B cell (primary cell): Measurements from ENCODE around the gene POU2AF2. TPM values are rescaled to one million over a fixed set of nuclear protein-coding genes. Genes with fewer than 3 reads are reported as not detected.

Source experiments
- ATAC-seq: fragments of 200-7000 bp; cut with Tn5 transposase; one replicate; pipeline ENCODE4 v1.10.0; 2021; ENCODE audit warnings: low read depth, mild to moderate bottlenecking, moderate number of reproducible peaks, moderate library complexity
- CTCF ChIA-PET: fragments of 350-600 bp; sonication (Branson Sonifier 250); formaldehyde crosslinking; loops from one replicate; lab custom pipeline; 2021; ENCODE audit warnings: antibody characterized with exemption, inconsistent platforms; lab: Charles Lee
- POLR2A ChIA-PET: fragments of 350-600 bp; sonication (Branson Sonifier 250); formaldehyde crosslinking; loops from one replicate; lab custom pipeline; 2021; ENCODE audit warnings: antibody characterized with exemption; lab: Charles Lee
- DNase-seq: peaks from one replicate; pipeline ENCODE4 v3.0.0; 2013
- H2AFZ ChIP-seq: 2 replicates; pipeline ENCODE4 v1.6.1; 2012; ENCODE audit warnings: mild to moderate bottlenecking, low read depth, low read length; ENCODE audit not compliant: insufficient read depth, poor library complexity, severe bottlenecking
- H3K27ac ChIP-seq, 2 donors: 1 replicate in 1 of 2; 2 replicates in 1 of 2; pipeline ENCODE4 v1.5.1; 2012 to 2013; ENCODE audit warnings: low read length in 2 of 2, mild to moderate bottlenecking in 2 of 2, moderate library complexity in 1 of 2
- H3K27me3 ChIP-seq, 4 experiments: fragments of 200-600 bp in 1 of 4; sonication (generic) in 1 of 4; replicated peaks in 1 of 4; 1 replicate in 2 of 4; 2 replicates in 2 of 4; pipeline versions ENCODE4 v1.6.1 to v1.7.0; 2013 to 2016; ENCODE audit warnings: low read length in 3 of 4, mild to moderate bottlenecking in 2 of 4, mixed read lengths in 1 of 4, moderate library complexity in 1 of 4; ENCODE audit not compliant: insufficient read depth in 4 of 4, control insufficient read depth in 3 of 4; ENCODE audit errors: control extremely low read depth in 1 of 4
- H3K36me3 ChIP-seq, 2 experiments: replicated peaks in 1 of 2; 1 replicate in 1 of 2; 2 replicates in 1 of 2; pipeline versions ENCODE4 v1.6.1 to v1.7.1; 2013; ENCODE audit warnings: low read length in 1 of 2; ENCODE audit not compliant: insufficient read depth in 2 of 2, control insufficient read depth in 1 of 2; ENCODE audit errors: control extremely low read depth in 1 of 2, extremely low read depth in 1 of 2
- H3K4me1 ChIP-seq, 2 donors: fragments of 200-600 bp in 1 of 2; sonication (generic) in 1 of 2; 1 replicate in 1 of 2; 2 replicates in 1 of 2; pipeline versions ENCODE4 v1.5.1 to v1.6.1; 2013 to 2017; ENCODE audit warnings: low read length in 2 of 2; ENCODE audit not compliant: control insufficient read depth in 2 of 2, insufficient read depth in 2 of 2
- H3K4me2 ChIP-seq: replicated peaks from 2 replicates; pipeline ENCODE3; 2012; ENCODE audit warnings: mild to moderate bottlenecking, low read depth, low read length; ENCODE audit not compliant: poor library complexity, severe bottlenecking
- H3K4me3 ChIP-seq, 5 experiments: fragments of 200-600 bp in 1 of 5; sonication (generic) in 1 of 5; 1 replicate in 3 of 5; 2 replicates in 2 of 5; pipeline versions ENCODE4 v1.5.1 to v1.7.0; 2011 to 2016; ENCODE audit warnings: low read length in 4 of 5, mild to moderate bottlenecking in 4 of 5, low read depth in 2 of 5, control low read depth in 1 of 5, moderate library complexity in 1 of 5; ENCODE audit not compliant: insufficient read depth in 1 of 5; ENCODE audit errors: control extremely low read depth in 1 of 5, extremely low read depth in 1 of 5
- H3K79me2 ChIP-seq: fragments of 200-600 bp; sonication (generic); one replicate; pipeline ENCODE4 v1.6.0; 2016; ENCODE audit warnings: low read length; ENCODE audit not compliant: control insufficient read depth, insufficient read depth
- H3K9ac ChIP-seq: fragments of 200-600 bp; sonication (generic); 2 replicates; pipeline ENCODE4 v1.6.1; 2017; ENCODE audit warnings: mild to moderate bottlenecking, low read length, moderate library complexity
- H3K9me3 ChIP-seq, 3 donors: one replicate each; pipeline versions ENCODE4 v1.6.1 to v1.7.1; 2013; ENCODE audit warnings: low read length in 2 of 3; ENCODE audit not compliant: control insufficient read depth in 2 of 3, insufficient read depth in 1 of 3; ENCODE audit errors: control extremely low read depth in 1 of 3
- H4K20me1 ChIP-seq: 2 replicates; pipeline ENCODE4 v1.6.0; 2012; ENCODE audit warnings: mild to moderate bottlenecking, low read length; ENCODE audit not compliant: insufficient read depth, control insufficient read depth, poor library complexity, severe bottlenecking
- H3K27ac Mint-ChIP-seq: one replicate; pipeline ENCODE4 v1.8.0; 2021; ENCODE audit warnings: mixed read lengths
- H3K27me3 Mint-ChIP-seq: one replicate; pipeline ENCODE4 v1.8.0; 2021; ENCODE audit warnings: mixed read lengths
- H3K4me1 Mint-ChIP-seq: one replicate; pipeline ENCODE4 v1.8.0; 2021; ENCODE audit warnings: mixed read lengths
- H3K4me3 Mint-ChIP-seq: one replicate; pipeline ENCODE4 v1.8.0; 2021; ENCODE audit warnings: mixed read lengths
- H3K9me3 Mint-ChIP-seq: one replicate; pipeline ENCODE4 v1.8.0; 2022; ENCODE audit warnings: mixed read lengths; ENCODE audit not compliant: insufficient read depth
- EZH2 ChIP-seq: IDR thresholded peaks from 2 replicates; pipeline ENCODE4 v1.6.1; 2012; ENCODE audit warnings: borderline replicate concordance, low read depth, mild to moderate bottlenecking, moderate library complexity, low read length; ENCODE audit not compliant: insufficient read depth, poor library complexity, severe bottlenecking
- WGBS: methylation state at CpG from one replicate; pipeline ENCODE4 v1.1.5; 2013; ENCODE audit warnings: missing lambda C conversion rate; ENCODE audit not compliant: insufficient coverage; 5-methylcytosine and 5-hydroxymethylcytosine counted together
- intact Hi-C: fragments of 100-400 bp; cut with micrococcal nuclease; formaldehyde crosslinking; loops from one replicate; pipeline ENCODE4 v1.10.0; 2022
- polyA plus RNA-seq: library from polyadenylated mRNA; depleted of rRNA; stranded (reverse); fragments of >200 nt; gene quantifications from 2 replicates; pipeline ENCODE4 v1.2.3, GENCODE V29; 2012
- total RNA-seq, 2 donors: library from RNA; stranded (reverse); fragments of 120-200 nt in 1 of 2; gene quantifications; 1 replicate in 1 of 2; 2 replicates in 1 of 2; pipeline versions ENCODE4 v1.2.3 to v1.2.4, GENCODE V29; 2013 to 2022
- TF ChIP-seq, protein P1 (sequence below): fragments of 200-600 bp; IDR thresholded peaks from one replicate; pipeline ENCODE4 v1.8.0; 2022; ENCODE audit warnings: antibody characterized with exemption, mild to moderate bottlenecking

POU2AF2 gene
- total and polyA plus RNA-seq, 2 donors (not counting 1 experiment from before 2014, with no cell fraction given), result not detected

DNA sequence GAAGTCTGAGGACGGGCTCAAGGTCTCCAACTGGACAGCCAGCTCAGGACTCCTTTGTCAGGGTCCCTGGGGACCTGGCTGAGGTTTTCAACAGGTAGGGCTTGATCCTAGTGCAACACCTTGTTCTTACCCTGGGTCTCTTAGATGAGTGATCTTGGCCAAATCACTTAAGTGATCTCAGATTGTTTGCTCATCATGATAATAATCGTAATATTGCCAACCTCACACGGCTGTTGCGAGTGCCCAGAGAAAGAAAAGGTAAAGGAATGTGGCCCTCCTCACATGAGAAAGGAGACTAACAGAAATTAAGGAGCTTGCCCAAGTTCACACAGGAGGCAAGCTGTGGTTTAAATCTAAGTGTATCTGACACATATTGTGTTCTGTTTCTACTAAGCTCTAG is 81.3 kb downstream of the POU2AF2 start:
- H3K4me1 ChIP-seq, result no peaks in the 10 kb centered on the region
- POLR2A ChIA-PET, result interaction anchor here (1.1 kb wide), 1 partner anchor 17 kb away, joined by 3 read pairs; no protein-coding TSS in a partner anchor
- WGBS, result 92% methylated on average over 3 of the region's 4 CpGs
- H3K4me3 ChIP-seq, result no peak overlapping the region
- Mint-ChIP-seq H3K9me3 (no peaks in the 10 kb centered on the region), H3K27ac (no peak overlapping the region), H3K27me3 (no peaks in the 10 kb centered on the region), H3K4me3 (no peak overlapping the region), H3K4me1 (peaks cover 6% of the 10 kb centered on the region)
- no peaks in the 10 kb centered on the region for H3K79me2 ChIP-seq
- CTCF ChIA-PET, result interaction anchor here (0.6 to 3.6 kb wide), 4 partner anchors 17 to 102 kb away, joined by 3 to 14 read pairs (median 3); no protein-coding TSS in a partner anchor
- H3K4me2 ChIP-seq, result no peak overlapping the region
- H3K9me3 ChIP-seq, result no peaks in the 10 kb centered on the region
- no peak overlapping the region for H3K27ac ChIP-seq
- intact Hi-C loops, result no loop called here
- no peak overlapping the region for H2AFZ ChIP-seq
- no peaks in the 10 kb centered on the region for H3K36me3 ChIP-seq
- H3K27me3 ChIP-seq, result no peaks in the 10 kb centered on the region
- no peak overlapping the region for H3K9ac ChIP-seq
- no peaks in the 10 kb centered on the region for H4K20me1 ChIP-seq
- TF ChIP-seq, protein P1, sequence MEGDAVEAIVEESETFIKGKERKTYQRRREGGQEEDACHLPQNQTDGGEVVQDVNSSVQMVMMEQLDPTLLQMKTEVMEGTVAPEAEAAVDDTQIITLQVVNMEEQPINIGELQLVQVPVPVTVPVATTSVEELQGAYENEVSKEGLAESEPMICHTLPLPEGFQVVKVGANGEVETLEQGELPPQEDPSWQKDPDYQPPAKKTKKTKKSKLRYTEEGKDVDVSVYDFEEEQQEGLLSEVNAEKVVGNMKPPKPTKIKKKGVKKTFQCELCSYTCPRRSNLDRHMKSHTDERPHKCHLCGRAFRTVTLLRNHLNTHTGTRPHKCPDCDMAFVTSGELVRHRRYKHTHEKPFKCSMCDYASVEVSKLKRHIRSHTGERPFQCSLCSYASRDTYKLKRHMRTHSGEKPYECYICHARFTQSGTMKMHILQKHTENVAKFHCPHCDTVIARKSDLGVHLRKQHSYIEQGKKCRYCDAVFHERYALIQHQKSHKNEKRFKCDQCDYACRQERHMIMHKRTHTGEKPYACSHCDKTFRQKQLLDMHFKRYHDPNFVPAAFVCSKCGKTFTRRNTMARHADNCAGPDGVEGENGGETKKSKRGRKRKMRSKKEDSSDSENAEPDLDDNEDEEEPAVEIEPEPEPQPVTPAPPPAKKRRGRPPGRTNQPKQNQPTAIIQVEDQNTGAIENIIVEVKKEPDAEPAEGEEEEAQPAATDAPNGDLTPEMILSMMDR, result no peak
- no peak for TF ChIP-seq EZH2
- DNase-seq, result no peak
- no peak for ATAC-seq

GRCh38 chr11:111327908-111328624 is 82.5 kb downstream of the POU2AF2 start:
- Mint-ChIP-seq H3K27me3 (no peaks in the 10 kb centered on the region), H3K9me3 (no peaks in the 10 kb centered on the region), H3K4me1 (peaks cover 6% of the 10 kb centered on the region), H3K4me3 (no peak overlapping the region), H3K27ac (no peak overlapping the region)
- no peaks in the 10 kb centered on the region for H3K4me1 ChIP-seq
- no peaks in the 10 kb centered on the region for H3K27me3 ChIP-seq
- no peak overlapping the region for H3K27ac ChIP-seq
- no peaks in the 10 kb centered on the region for H3K9me3 ChIP-seq
- ChIA-PET POLR2A (no interaction called here), CTCF (interaction anchor here (1.2 to 3.6 kb wide), 4 partner anchors 27 to 100 kb away, joined by 3 to 14 read pairs (median 4); no protein-coding TSS in a partner anchor)
- no peak for TF ChIP-seq EZH2
- TF ChIP-seq, protein P1, result no peak
- 95% methylated on average over 5 of the region's 8 CpGs for WGBS
- H2AFZ ChIP-seq, result no peak overlapping the region
- ATAC-seq, result no peak
- no peak overlapping the region for H3K4me3 ChIP-seq
- no peaks in the 10 kb centered on the region for H3K79me2 ChIP-seq
- no peaks in the 10 kb centered on the region for H3K36me3 ChIP-seq
- H3K9ac ChIP-seq, result no peak overlapping the region
- intact Hi-C loops, result no loop called here
- H4K20me1 ChIP-seq, result no peaks in the 10 kb centered on the region
- no peak for DNase-seq
- H3K4me2 ChIP-seq, result no peak overlapping the region
